ENCODE measurements around the gene TLE4. TPM values are rescaled to one million over a fixed set of nuclear protein-coding genes. Genes with fewer than 3 reads are reported as not detected.

TLE4 gene
- polyA plus RNA-seq, 1 of the 3 experiments (the other 2 are of a cell fraction) = 40.4 TPM

DNA sequence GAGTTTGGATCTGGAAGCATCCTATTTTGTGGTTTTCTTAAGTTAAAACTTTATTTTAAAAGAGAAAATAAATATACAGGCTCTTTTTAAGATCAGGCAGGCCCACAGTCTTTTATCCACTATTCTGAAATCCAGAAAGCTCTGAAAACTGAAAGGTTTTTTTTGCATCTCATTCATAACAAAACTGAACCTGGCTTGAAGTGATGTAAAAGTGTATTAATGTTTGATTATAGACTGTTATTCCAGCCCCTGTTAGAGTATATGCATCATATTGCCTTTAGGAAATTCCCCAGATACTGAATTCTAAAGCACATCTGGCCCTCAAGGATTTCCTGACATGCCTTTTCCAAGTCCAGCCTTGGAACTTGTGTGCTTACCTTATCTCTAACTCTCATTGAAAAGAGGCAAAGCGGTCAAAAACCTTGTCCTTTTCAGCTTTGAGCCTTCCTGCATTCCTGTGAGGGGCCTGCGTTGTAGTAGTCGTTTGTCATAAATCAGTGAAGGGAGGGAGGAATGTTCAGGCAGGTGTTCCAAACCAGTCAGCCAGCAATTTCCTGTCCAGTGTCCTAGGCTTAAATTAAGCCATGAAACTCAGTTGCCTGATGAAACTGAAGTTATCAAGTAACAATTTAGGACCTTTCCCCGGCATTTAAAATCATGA is 110.4 kb downstream of the TLE4 start:
- CTCF ChIA-PET = no interaction called here
- WGBS (ENCODE audit: low lambda C conversion rate) = 88% methylated on average over 4 of the region's 4 CpGs
- TF ChIP-seq FOXM1 (IDR thresholded peaks at IDR 0.05; ENCODE audit: low read depth) (no peak), YY1 (IDR thresholded peaks at IDR 0.05; ENCODE audit: low read depth) (no peak), TCF12 (IDR thresholded peaks at IDR 0.05) (peak; percentile 27; the same call in 1 of the 2 replicates), RXRA (IDR thresholded peaks at IDR 0.05; ENCODE audit: borderline replicate concordance, low read depth) (no peak), TEAD4 (IDR thresholded peaks at IDR 0.05; ENCODE audit: borderline replicate concordance, insufficient read depth) (no peak), EZH2phosphoT487 (IDR thresholded peaks at IDR 0.05; ENCODE audit: borderline replicate concordance, low read depth) (no peak)
- TF ChIP-seq, protein P1, sequence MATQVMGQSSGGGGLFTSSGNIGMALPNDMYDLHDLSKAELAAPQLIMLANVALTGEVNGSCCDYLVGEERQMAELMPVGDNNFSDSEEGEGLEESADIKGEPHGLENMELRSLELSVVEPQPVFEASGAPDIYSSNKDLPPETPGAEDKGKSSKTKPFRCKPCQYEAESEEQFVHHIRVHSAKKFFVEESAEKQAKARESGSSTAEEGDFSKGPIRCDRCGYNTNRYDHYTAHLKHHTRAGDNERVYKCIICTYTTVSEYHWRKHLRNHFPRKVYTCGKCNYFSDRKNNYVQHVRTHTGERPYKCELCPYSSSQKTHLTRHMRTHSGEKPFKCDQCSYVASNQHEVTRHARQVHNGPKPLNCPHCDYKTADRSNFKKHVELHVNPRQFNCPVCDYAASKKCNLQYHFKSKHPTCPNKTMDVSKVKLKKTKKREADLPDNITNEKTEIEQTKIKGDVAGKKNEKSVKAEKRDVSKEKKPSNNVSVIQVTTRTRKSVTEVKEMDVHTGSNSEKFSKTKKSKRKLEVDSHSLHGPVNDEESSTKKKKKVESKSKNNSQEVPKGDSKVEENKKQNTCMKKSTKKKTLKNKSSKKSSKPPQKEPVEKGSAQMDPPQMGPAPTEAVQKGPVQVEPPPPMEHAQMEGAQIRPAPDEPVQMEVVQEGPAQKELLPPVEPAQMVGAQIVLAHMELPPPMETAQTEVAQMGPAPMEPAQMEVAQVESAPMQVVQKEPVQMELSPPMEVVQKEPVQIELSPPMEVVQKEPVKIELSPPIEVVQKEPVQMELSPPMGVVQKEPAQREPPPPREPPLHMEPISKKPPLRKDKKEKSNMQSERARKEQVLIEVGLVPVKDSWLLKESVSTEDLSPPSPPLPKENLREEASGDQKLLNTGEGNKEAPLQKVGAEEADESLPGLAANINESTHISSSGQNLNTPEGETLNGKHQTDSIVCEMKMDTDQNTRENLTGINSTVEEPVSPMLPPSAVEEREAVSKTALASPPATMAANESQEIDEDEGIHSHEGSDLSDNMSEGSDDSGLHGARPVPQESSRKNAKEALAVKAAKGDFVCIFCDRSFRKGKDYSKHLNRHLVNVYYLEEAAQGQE (IDR thresholded peaks at IDR 0.05; ENCODE audit: low read depth, low read length) = no peak
- TF ChIP-seq, protein P2, sequence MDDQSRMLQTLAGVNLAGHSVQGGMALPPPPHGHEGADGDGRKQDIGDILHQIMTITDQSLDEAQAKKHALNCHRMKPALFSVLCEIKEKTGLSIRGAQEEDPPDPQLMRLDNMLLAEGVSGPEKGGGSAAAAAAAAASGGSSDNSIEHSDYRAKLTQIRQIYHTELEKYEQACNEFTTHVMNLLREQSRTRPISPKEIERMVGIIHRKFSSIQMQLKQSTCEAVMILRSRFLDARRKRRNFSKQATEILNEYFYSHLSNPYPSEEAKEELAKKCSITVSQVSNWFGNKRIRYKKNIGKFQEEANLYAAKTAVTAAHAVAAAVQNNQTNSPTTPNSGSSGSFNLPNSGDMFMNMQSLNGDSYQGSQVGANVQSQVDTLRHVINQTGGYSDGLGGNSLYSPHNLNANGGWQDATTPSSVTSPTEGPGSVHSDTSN (IDR thresholded peaks at IDR 0.05) = peak; percentile 59

DNA sequence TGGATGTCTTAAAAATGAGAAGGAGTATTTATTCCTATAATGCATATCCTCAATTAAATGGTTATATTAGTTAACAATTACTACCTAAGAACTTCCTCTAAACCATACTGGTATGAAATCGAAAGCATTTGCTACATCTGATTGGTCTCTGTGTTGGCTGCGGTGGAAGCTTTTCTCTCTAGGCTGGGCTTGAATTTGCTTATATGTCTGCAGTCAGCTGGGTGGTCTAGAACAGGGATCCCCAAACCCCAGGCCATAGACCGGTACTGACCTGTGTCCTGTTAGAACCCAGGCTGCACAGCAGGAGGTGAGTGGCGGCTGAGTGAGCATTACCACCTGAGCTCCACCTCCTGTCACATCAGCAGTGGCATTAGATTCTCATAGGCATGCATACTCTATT is 112.3 kb downstream of the TLE4 start:
- Histone ChIP-seq H3K36me3 (replicated peaks in 1 of 2; ENCODE audit: control insufficient read depth in 1 of 2, insufficient read depth in 2 of 2, low read length in 1 of 2) (peaks cover 9 to 12% of the 10 kb centered on the region in 2 experiments), H3K4me3 (ENCODE audit: low read depth in 2 of 2, low read length in 1 of 2) (no peak overlapping the region), H3K4me2 (no peak overlapping the region), H4K20me1 (ENCODE audit: insufficient read depth) (peaks cover 6% of the 10 kb centered on the region), H3F3A (replicated peaks; ENCODE audit: insufficient read depth) (peaks cover 36% of the 10 kb centered on the region), H3K27ac (ENCODE audit: low read depth in 2 of 2, low read length in 1 of 2) (peak overlapping the region; percentile 65 to 91; a peak in 3 of 4 replicates), H3K9ac (no peak overlapping the region), H3K27me3 (ENCODE audit: insufficient read depth) (no peaks in the 10 kb centered on the region), H3K9me2 (no peaks in the 10 kb centered on the region), H3K9me3 (no peaks in the 10 kb centered on the region), H3K79me2 (ENCODE audit: insufficient read depth) (peaks cover 53% of the 10 kb centered on the region), H3K4me1 (ENCODE audit: control insufficient read depth in 1 of 2, insufficient read depth in 2 of 2, low read depth in 1 of 2, low read length in 1 of 2) (peaks cover 16 to 40% of the 10 kb centered on the region in 2 experiments), H2AFZ (ENCODE audit: low read depth) (no peak overlapping the region)
- POLR2A ChIA-PET = interaction anchor here (1.2 kb wide), 1 partner anchor 113 kb away, joined by 3 read pairs; the partner anchor contains the start of gene TLE4
- TF ChIP-seq, protein P2 (IDR thresholded peaks at IDR 0.05) = no peak
- no peak for DNase-seq
- CTCF ChIA-PET = no interaction called here
- 100% methylated on average over 2 of the region's 4 CpGs for WGBS (ENCODE audit: low lambda C conversion rate)

More for the DNA sequence above, 110.4 kb downstream of the TLE4 start:
- Histone ChIP-seq H3K27ac (ENCODE audit: low read depth in 2 of 2, low read length in 1 of 2) (peak overlapping the region in 1 of 2 experiments; percentile 67; a peak in 2 of 4 replicates), H3K9me3 (no peaks in the 10 kb centered on the region), H3K79me2 (ENCODE audit: insufficient read depth) (peaks cover 50% of the 10 kb centered on the region), H3K4me1 (ENCODE audit: control insufficient read depth in 1 of 2, insufficient read depth in 2 of 2, low read depth in 1 of 2, low read length in 1 of 2) (peaks cover 11 to 35% of the 10 kb centered on the region in 2 experiments), H3K36me3 (replicated peaks in 1 of 2; ENCODE audit: control insufficient read depth in 1 of 2, insufficient read depth in 2 of 2, low read length in 1 of 2) (peaks cover 7 to 16% of the 10 kb centered on the region in 2 experiments), H3K27me3 (ENCODE audit: insufficient read depth) (no peaks in the 10 kb centered on the region), H3F3A (replicated peaks; ENCODE audit: insufficient read depth) (peaks cover 33% of the 10 kb centered on the region), H4K20me1 (ENCODE audit: insufficient read depth) (peaks cover 6% of the 10 kb centered on the region), H3K4me3 (ENCODE audit: low read depth in 2 of 2, low read length in 1 of 2) (no peak overlapping the region), H3K9ac (no peak overlapping the region), H3K9me2 (no peaks in the 10 kb centered on the region), H2AFZ (ENCODE audit: low read depth) (no peak overlapping the region), H3K4me2 (no peak overlapping the region)
- no peak for DNase-seq
- POLR2A ChIA-PET = no interaction called here

Measured in SK-N-SH (cell line).